NOMO-1 (cell line): ENCODE results near the gene SART3.
"Not testable (repeated sequence)": the region's sequence is repeated elsewhere in the genome, so short reads cannot be mapped to it uniquely, and the experiment has no call there.

Experiments
- DNase-seq, 2 experiments: peaks; one replicate each; lab custom pipeline; 2025; ENCODE audit not compliant: unreplicated experiment in 2 of 2; lab: John Stamatoyannopoulos, UW

The SART3 gene

GRCh38 chr12:108502922-108503321, 58.1 kb downstream of the SART3 start:
- no peak for DNase-seq

GRCh38 chr12:108498136-108498535, 62.8 kb downstream of the SART3 start:
- DNase-seq: no peak

- no peak for DNase-seq
Observed at GRCh38 chr12:108495823-108496579, 65.0 kb downstream of the SART3 start.

GRCh38 chr12:108495054-108495453, 65.9 kb downstream of the SART3 start:
- DNase-seq: no peak

GRCh38 chr12:108491256-108491655, 69.7 kb downstream of the SART3 start:
- no peak for DNase-seq

GRCh38 chr12:108487029-108487428, 73.9 kb downstream of the SART3 start:
- not testable (repeated sequence) for DNase-seq

- DNase-seq: not testable (repeated sequence)
Observed at GRCh38 chr12:108485371-108485770, 75.6 kb downstream of the SART3 start.

- DNase-seq: no peak
Observed at GRCh38 chr12:108484845-108485244, 76.1 kb downstream of the SART3 start.

GRCh38 chr12:108484431-108484830, 76.5 kb downstream of the SART3 start:
- no peak for DNase-seq

- DNase-seq: no peak
Observed at GRCh38 chr12:108483213-108484059, 77.5 kb downstream of the SART3 start.

- no peak for DNase-seq
Observed at GRCh38 chr12:108482717-108483212, 78.2 kb downstream of the SART3 start.

- no peak for DNase-seq
Observed at GRCh38 chr12:108479364-108480070, 81.5 kb downstream of the SART3 start.

GRCh38 chr12:108478611-108479206, 82.3 kb downstream of the SART3 start:
- DNase-seq: no peak

- DNase-seq: no peak
Observed at GRCh38 chr12:108477881-108478259, 83.1 kb downstream of the SART3 start.

- no peak for DNase-seq
Observed at GRCh38 chr12:108477055-108477880, 83.7 kb downstream of the SART3 start.

GRCh38 chr12:108475396-108475795, 85.6 kb downstream of the SART3 start:
- no peak for DNase-seq

GRCh38 chr12:108473400-108474055, 87.4 kb downstream of the SART3 start:
- DNase-seq: no peak
